Measurements from ENCODE around the gene VSX1.

The VSX1 gene

GRCh38 chr20:25049261-25050060, 32.5 kb downstream of the VSX1 start:
- no peak for TF ChIP-seq CTCF (IDR thresholded peaks at IDR 0.05; ENCODE audit: insufficient read depth, low read depth, low read length, missing control alignments)
- H3K4me3 ChIP-seq (ENCODE audit: low read depth, low read length): no peak overlapping the region
- DNase-seq (ENCODE audit: low read depth): no peak

GRCh38 chr20:25048519-25048952, 33.4 kb downstream of the VSX1 start:
- no peak overlapping the region for H3K4me3 ChIP-seq (ENCODE audit: low read depth, low read length)
- DNase-seq (ENCODE audit: low read depth): no peak
- no peak for TF ChIP-seq CTCF (IDR thresholded peaks at IDR 0.05; ENCODE audit: insufficient read depth, low read depth, low read length, missing control alignments)

- no peak overlapping the region for H3K4me3 ChIP-seq (ENCODE audit: low read depth, low read length)
- TF ChIP-seq CTCF (IDR thresholded peaks at IDR 0.05; ENCODE audit: insufficient read depth, low read depth, low read length, missing control alignments): no peak
- no peak for DNase-seq (ENCODE audit: low read depth)
These were observed 34.2 kb downstream of the VSX1 start for GRCh38 chr20:25047766-25048165.

- no peak for TF ChIP-seq CTCF (IDR thresholded peaks at IDR 0.05; ENCODE audit: insufficient read depth, low read depth, low read length, missing control alignments)
- no peak for DNase-seq (ENCODE audit: low read depth)
- H3K4me3 ChIP-seq (ENCODE audit: low read depth, low read length): no peak overlapping the region
These were observed 34.9 kb downstream of the VSX1 start for GRCh38 chr20:25046736-25047666.

GRCh38 chr20:25046181-25046641, 35.7 kb downstream of the VSX1 start:
- no peak for DNase-seq (ENCODE audit: low read depth)
- no peak for TF ChIP-seq CTCF (IDR thresholded peaks at IDR 0.05; ENCODE audit: insufficient read depth, low read depth, low read length, missing control alignments)
- H3K4me3 ChIP-seq (ENCODE audit: low read depth, low read length): no peak overlapping the region

GRCh38 chr20:25045343-25045712, 36.6 kb downstream of the VSX1 start:
- no peak overlapping the region for H3K4me3 ChIP-seq (ENCODE audit: low read depth, low read length)
- DNase-seq (ENCODE audit: low read depth): no peak
- TF ChIP-seq CTCF (IDR thresholded peaks at IDR 0.05; ENCODE audit: insufficient read depth, low read depth, low read length, missing control alignments): no peak

All from GM12865 (cell line).